OCI-LY7 (cell line): Measurements from ENCODE around the gene SMIM24.

Experiments
- EZH2phosphoT487 ChIP-seq: fragments of 200-600 bp; sonication (generic); IDR thresholded peaks from 2 replicates; pipeline ENCODE4 v1.6.1; 2018; ENCODE audit warnings: low read depth, borderline replicate concordance, mild to moderate bottlenecking, mixed run types, antibody characterized with exemption, low read length, moderate library complexity, mixed read lengths
- TF ChIP-seq, protein P1 (sequence below): fragments of 200-600 bp; sonication (generic); conservative IDR thresholded peaks from 2 replicates; pipeline ENCODE4 v1.5.1; 2014; ENCODE audit warnings: mild to moderate bottlenecking, antibody characterized with exemption, low read length, moderate library complexity, mixed read lengths

DNA sequence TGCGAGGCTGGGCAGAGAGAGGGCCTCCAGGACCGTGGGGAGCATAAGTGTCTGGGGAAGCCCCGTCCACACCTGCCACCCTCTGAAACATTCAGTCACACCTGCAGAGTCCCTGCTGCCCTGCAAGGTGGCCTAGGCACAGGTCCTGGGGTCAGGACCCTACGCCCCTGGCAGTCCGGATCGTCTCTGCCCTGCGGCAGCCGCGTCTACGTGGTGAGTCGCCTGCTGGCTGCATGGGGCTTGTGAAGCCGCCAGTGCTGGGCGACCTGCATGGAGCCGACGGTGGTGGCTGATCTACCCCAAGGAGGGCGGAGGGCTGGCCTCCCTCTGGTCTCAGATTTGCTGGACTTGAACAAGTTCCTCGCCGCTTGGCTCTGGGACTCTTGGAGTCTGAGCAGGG is 38.8 kb upstream of the SMIM24 start:
- TF ChIP-seq, protein P1, sequence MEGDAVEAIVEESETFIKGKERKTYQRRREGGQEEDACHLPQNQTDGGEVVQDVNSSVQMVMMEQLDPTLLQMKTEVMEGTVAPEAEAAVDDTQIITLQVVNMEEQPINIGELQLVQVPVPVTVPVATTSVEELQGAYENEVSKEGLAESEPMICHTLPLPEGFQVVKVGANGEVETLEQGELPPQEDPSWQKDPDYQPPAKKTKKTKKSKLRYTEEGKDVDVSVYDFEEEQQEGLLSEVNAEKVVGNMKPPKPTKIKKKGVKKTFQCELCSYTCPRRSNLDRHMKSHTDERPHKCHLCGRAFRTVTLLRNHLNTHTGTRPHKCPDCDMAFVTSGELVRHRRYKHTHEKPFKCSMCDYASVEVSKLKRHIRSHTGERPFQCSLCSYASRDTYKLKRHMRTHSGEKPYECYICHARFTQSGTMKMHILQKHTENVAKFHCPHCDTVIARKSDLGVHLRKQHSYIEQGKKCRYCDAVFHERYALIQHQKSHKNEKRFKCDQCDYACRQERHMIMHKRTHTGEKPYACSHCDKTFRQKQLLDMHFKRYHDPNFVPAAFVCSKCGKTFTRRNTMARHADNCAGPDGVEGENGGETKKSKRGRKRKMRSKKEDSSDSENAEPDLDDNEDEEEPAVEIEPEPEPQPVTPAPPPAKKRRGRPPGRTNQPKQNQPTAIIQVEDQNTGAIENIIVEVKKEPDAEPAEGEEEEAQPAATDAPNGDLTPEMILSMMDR: no peak
- TF ChIP-seq EZH2phosphoT487: no peak
